ENCODE measurements around the gene MCC.

- TF ChIP-seq POLR2A (IDR thresholded peaks at IDR 0.05; ENCODE audit: low read depth) (no peak), CTCF (IDR thresholded peaks at IDR 0.05) (no peak), EP300 (IDR thresholded peaks at IDR 0.05) (no peak), POLR2AphosphoS5 (IDR thresholded peaks at IDR 0.05) (no peak)
These were observed 2.1 kb upstream of the MCC start for GRCh38 chr5:113490317-113490716.
